ENCODE measurements around the gene SYT3. TPM values are rescaled to one million over a fixed set of nuclear protein-coding genes. Genes with fewer than 3 reads are reported as not detected.
"Not testable (repeated sequence)": the region's sequence is repeated elsewhere in the genome, so short reads cannot be mapped to it uniquely, and the experiment has no call there.

The SYT3 gene
- total RNA-seq, 1 donor from 2014 or later = 0.47 TPM

DNA sequence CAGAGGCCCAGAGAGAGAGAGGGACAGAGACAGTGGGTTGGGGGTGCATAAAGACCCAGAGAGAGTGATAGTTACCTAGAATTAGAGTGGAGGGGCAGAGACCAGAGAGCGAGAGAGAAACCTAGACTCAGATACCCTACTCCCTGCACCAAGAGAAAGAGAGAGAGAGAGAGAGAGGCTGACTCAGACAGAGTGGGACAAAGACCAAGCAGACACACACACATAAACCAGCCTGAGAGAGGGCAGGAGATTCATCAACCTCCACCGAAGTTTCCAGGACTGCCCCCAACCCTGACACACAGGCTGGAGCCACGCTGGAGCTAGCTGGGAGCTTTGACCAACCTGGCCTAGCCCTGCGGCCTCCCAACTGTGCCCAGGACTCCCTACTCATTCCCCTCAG, 12.9 kb downstream of the SYT3 start:
- TF ChIP-seq, protein P1, sequence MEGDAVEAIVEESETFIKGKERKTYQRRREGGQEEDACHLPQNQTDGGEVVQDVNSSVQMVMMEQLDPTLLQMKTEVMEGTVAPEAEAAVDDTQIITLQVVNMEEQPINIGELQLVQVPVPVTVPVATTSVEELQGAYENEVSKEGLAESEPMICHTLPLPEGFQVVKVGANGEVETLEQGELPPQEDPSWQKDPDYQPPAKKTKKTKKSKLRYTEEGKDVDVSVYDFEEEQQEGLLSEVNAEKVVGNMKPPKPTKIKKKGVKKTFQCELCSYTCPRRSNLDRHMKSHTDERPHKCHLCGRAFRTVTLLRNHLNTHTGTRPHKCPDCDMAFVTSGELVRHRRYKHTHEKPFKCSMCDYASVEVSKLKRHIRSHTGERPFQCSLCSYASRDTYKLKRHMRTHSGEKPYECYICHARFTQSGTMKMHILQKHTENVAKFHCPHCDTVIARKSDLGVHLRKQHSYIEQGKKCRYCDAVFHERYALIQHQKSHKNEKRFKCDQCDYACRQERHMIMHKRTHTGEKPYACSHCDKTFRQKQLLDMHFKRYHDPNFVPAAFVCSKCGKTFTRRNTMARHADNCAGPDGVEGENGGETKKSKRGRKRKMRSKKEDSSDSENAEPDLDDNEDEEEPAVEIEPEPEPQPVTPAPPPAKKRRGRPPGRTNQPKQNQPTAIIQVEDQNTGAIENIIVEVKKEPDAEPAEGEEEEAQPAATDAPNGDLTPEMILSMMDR (IDR thresholded peaks at IDR 0.05) = no peak
- H3K4me3 Mint-ChIP-seq (ENCODE audit: unreplicated experiment) = no peak overlapping the region
- peaks cover 18% of the 10 kb centered on the region for H3K27me3 Mint-ChIP-seq (ENCODE audit: low read depth)
- no peaks in the 10 kb centered on the region for H3K4me1 Mint-ChIP-seq (ENCODE audit: low read depth)
- DNase-seq (ENCODE audit: low spot score) = no peak
- no peaks in the 10 kb centered on the region for H3K9me3 Mint-ChIP-seq (ENCODE audit: low read depth)
- no peaks in the 10 kb centered on the region for H3K36me3 Mint-ChIP-seq (ENCODE audit: low read depth)
- H3K27ac Mint-ChIP-seq (ENCODE audit: unreplicated experiment) = no peak overlapping the region

DNA sequence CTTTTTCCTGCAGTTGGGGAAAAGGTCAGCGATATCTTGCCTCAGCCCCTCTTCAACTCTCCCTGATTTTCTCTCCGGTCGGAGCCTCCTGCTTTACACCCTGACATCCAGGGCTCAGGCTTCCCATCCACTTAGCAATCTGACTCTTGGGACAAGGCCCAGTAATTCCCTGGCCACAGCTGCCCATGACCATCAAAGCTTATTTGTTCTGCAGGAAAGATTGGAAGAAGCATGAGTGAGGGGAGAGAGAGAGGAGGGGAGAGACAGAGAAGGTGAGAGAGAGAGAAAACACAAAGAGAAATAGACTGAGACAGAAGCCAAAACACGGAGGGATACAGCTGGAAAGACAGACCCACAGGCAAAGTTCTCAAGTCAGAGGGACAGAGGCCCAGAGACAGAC, 13.7 kb downstream of the SYT3 start:
- DNase-seq (ENCODE audit: low spot score) = no peak
- Mint-ChIP-seq H3K4me1 (ENCODE audit: low read depth) (no peaks in the 10 kb centered on the region), H3K27ac (ENCODE audit: unreplicated experiment) (no peak overlapping the region), H3K9me3 (ENCODE audit: low read depth) (no peaks in the 10 kb centered on the region), H3K27me3 (ENCODE audit: low read depth) (peaks cover 18% of the 10 kb centered on the region), H3K36me3 (ENCODE audit: low read depth) (no peaks in the 10 kb centered on the region), H3K4me3 (ENCODE audit: unreplicated experiment) (no peak overlapping the region)
- TF ChIP-seq, protein P1 (IDR thresholded peaks at IDR 0.05) = no peak

DNA sequence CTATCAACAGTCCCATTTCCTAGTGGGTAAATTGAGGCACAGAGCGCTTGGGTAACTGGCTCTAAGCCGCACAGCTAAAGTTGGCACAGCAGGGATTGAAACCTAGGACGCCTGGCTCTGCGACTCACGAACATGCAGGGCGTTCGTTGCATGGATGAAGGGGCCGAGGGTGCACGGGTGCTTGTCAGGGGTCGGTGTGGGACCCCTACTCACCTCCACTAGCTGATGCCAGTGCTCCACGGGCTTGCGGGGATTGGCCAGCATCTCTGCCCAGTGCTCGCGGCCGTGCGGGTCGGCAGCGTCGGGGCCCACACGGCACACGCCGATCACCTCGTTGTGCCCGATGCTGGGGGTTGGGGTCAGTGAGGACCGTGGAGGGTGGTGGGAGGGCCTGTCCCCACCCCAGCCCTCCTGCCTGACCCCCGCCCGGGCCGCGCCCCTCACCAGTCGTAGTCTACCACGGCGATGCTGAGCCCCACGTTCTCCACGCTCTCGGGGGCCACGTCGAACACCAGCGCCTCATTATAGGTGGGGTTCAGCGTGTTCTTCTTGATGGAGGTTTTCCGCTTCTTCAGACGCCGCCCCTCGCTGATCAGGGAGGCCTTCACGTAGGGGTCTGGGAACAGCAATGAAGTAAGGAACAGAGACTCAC, 14.6 kb downstream of the SYT3 start:
- DNase-seq (ENCODE audit: low spot score) = no peak
- H3K4me3 Mint-ChIP-seq (ENCODE audit: unreplicated experiment) = no peak overlapping the region
- H3K9me3 Mint-ChIP-seq (ENCODE audit: low read depth) = no peaks in the 10 kb centered on the region
- H3K27ac Mint-ChIP-seq (ENCODE audit: unreplicated experiment) = no peak overlapping the region
- no peaks in the 10 kb centered on the region for H3K4me1 Mint-ChIP-seq (ENCODE audit: low read depth)
- no peaks in the 10 kb centered on the region for H3K36me3 Mint-ChIP-seq (ENCODE audit: low read depth)
- H3K27me3 Mint-ChIP-seq (ENCODE audit: low read depth) = peaks cover 18% of the 10 kb centered on the region
- TF ChIP-seq, protein P1 (IDR thresholded peaks at IDR 0.05) = no peak

DNA sequence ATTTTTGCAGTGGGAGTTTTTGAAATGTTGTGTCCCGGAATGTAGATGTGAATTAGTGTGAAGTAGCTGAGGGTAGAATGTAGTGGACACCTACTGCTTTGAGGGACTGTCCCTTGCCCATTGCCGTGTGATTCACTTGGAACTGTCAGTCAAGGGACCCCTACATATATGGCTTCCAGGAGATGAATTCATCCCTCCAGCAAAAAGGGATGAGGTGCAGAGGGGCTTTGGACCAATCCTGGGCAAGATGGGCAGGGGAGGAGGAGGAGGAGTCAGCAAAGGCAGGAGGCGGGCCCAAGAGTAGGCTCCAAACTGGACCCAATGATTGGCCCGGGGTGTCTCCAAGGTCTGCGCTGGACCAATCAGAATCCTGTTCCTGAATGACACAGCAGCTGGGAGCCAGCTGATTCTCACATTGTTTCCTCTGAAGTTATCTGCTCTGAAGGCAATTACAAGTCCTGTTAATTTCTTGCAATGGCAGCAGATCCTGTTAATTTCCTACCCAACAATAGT, 19.2 kb downstream of the SYT3 start:
- not testable (repeated sequence) for H3K27ac Mint-ChIP-seq (ENCODE audit: unreplicated experiment); H3K4me3 Mint-ChIP-seq (ENCODE audit: unreplicated experiment); H3K27me3 Mint-ChIP-seq (ENCODE audit: low read depth); H3K4me1 Mint-ChIP-seq (ENCODE audit: low read depth); H3K36me3 Mint-ChIP-seq (ENCODE audit: low read depth); H3K9me3 Mint-ChIP-seq (ENCODE audit: low read depth); DNase-seq (ENCODE audit: low spot score)

DNA sequence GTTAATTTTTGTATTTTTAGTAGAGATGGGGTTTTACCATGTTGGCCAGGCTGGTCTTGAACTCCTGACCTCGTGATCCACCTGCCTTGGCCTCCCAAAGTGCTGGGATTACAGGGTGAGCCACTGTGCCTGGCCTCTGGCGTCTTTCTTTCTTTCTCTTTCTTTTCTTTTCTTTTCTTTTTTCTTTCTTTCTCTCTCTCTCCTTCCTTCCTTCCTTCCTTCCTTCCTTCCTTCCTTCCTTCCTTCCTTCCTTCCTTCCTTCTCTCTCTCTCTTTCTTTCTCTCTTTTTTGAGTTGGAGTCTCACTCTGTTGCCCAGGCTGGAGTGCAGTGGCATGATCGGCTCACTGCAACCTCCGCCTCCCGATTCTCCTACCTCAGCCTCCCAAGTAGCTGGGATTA, 20.5 kb downstream of the SYT3 start:
- H3K36me3 Mint-ChIP-seq (ENCODE audit: low read depth); DNase-seq (ENCODE audit: low spot score); H3K27ac Mint-ChIP-seq (ENCODE audit: unreplicated experiment); H3K4me1 Mint-ChIP-seq (ENCODE audit: low read depth); H3K27me3 Mint-ChIP-seq (ENCODE audit: low read depth); H3K4me3 Mint-ChIP-seq (ENCODE audit: unreplicated experiment); H3K9me3 Mint-ChIP-seq (ENCODE audit: low read depth): not testable (repeated sequence)

DNA sequence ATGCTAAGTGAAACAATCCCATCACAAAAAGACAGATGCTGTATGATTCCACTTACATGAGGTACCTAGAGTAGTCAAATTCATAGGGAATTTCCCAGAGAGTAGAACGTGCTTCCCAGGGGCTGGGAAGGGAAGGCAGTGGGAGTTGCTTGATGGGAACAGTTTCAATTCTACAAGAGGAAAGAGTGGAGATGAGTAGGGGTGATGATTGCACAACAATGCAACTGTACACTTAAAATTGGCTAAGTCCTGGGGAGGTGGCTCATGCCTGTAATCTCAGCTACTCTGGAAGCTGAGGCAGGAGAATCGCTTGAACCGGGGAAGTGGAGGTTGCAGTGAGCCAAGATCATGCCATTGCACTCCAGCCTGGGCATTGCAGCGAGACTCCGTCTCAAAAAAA, 21.3 kb downstream of the SYT3 start:
- not testable (repeated sequence) for H3K4me3 Mint-ChIP-seq (ENCODE audit: unreplicated experiment); H3K4me1 Mint-ChIP-seq (ENCODE audit: low read depth)

DNA sequence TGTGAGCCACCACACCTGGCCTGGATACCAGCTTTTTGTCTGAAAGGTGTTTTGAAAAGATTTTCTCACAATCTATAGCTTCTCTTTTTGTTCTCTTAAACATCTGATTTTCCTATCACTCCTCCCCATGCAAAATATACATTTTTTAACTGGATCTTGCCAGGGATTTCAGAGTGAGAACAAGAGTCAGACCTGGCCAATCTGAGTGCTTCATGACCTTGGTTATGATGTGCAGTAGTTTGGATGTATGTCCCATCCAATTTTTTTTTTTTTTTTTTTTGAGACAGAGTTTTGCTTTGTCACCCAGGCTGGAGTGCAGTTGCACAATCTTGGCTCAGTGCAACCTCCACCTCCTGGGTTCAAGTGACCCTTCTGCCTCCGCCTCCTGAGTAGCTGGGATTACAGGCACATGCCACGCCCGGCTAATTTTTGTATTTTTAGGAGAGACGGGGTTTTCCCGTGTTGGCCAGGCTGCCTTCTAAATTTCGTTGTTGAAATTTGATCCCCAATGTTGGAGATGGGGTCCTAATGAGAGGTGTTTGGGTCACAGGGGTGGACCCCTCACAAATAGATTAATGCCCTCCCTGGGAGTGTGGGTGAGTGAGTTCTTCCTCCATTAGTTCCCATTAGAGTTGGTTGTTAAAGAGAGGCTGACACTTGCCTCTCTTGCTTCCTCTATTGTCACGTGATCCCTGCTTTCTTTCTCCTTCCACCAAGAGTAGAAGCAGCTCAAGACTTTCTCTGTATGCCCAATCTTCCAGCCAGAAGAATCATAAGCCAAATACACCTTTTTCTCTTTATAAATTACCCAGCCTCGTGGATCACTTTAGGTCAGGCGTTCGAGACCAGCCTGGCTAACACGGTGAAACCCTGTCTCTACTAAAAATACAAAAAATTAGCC, 26.9 kb downstream of the SYT3 start:
- not testable (repeated sequence) for H3K9me3 Mint-ChIP-seq (ENCODE audit: low read depth); H3K4me3 Mint-ChIP-seq (ENCODE audit: unreplicated experiment); H3K36me3 Mint-ChIP-seq (ENCODE audit: low read depth); H3K27ac Mint-ChIP-seq (ENCODE audit: unreplicated experiment); DNase-seq (ENCODE audit: low spot score); H3K4me1 Mint-ChIP-seq (ENCODE audit: low read depth)
- H3K27me3 Mint-ChIP-seq (ENCODE audit: low read depth) = peaks cover 11% of the 10 kb centered on the region

More for the DNA sequence above, 21.3 kb downstream of the SYT3 start:
- H3K36me3 Mint-ChIP-seq (ENCODE audit: low read depth); H3K27me3 Mint-ChIP-seq (ENCODE audit: low read depth); H3K27ac Mint-ChIP-seq (ENCODE audit: unreplicated experiment); H3K9me3 Mint-ChIP-seq (ENCODE audit: low read depth); DNase-seq (ENCODE audit: low spot score): not testable (repeated sequence)

All from chondrocyte (in vitro differentiated cells).